Gastrocnemius medialis (tissue), 4 donors: Measurements from ENCODE around the gene CNKSR2. TPM values are rescaled to one million over a fixed set of nuclear protein-coding genes. Genes with fewer than 3 reads are reported as not detected.

Experiments used
- ATAC-seq, 2 donors: fragments of 150-250 bp; one replicate each; pipeline ENCODE4 v1.9.1; 2016
- DNase-seq, 2 donors: peaks; one replicate each; pipeline ENCODE4 v3.0.0-alpha.2; 2019
- H3K27ac ChIP-seq, 4 donors: fragments of 200-600 bp; sonication (generic); 1 replicate in 1 of 4; 2 replicates in 3 of 4; pipeline ENCODE4 v1.5.1; 2016 to 2018; ENCODE audit warnings: mild to moderate bottlenecking in 2 of 4, moderate library complexity in 1 of 4
- H3K27me3 ChIP-seq, 3 donors: fragments of 200-600 bp; sonication (generic) in 2 of 3; 1 replicate in 1 of 3; 2 replicates in 2 of 3; pipeline versions ENCODE4 v1.5.1 to v1.6.0; 2016 to 2019; ENCODE audit warnings: mild to moderate bottlenecking in 1 of 3, moderate library complexity in 1 of 3
- H3K36me3 ChIP-seq, 2 donors: fragments of 200-600 bp; sonication (generic) in 1 of 2; one replicate each; pipeline ENCODE4 v1.5.1; 2017 to 2018
- H3K4me1 ChIP-seq, 2 donors: fragments of 200-600 bp; sonication (generic) in 1 of 2; one replicate each; pipeline ENCODE4 v1.5.1; 2016 to 2017; ENCODE audit warnings: mild to moderate bottlenecking in 2 of 2
- H3K4me3 ChIP-seq, 4 donors: fragments of 200-600 bp; sonication (generic) in 3 of 4; 1 replicate in 1 of 4; 2 replicates in 3 of 4; pipeline ENCODE4 v1.5.1; 2016 to 2019; ENCODE audit warnings: mild to moderate bottlenecking in 2 of 4
- H3K9me3 ChIP-seq, 3 donors: fragments of 200-600 bp; sonication (generic) in 2 of 3; 1 replicate in 1 of 3; 2 replicates in 2 of 3; pipeline ENCODE4 v1.5.1; 2016 to 2019
- POLR2A ChIP-seq, 2 donors: fragments of 450-650 bp; IDR thresholded peaks; one replicate each; pipeline ENCODE4 v1.6.1; 2017; ENCODE audit warnings: antibody characterized with exemption in 2 of 2, mild to moderate bottlenecking in 2 of 2, moderate library complexity in 2 of 2
- in situ Hi-C, 4 donors: fragments of 200-750 bp; cut with MboI; loops; one replicate each; pipeline versions ENCODE4 v1.15.0 to v1.8.0; 2017; ENCODE audit warnings: low sequenced_read_pairs in 4 of 4
- intact Hi-C: fragments of 100-400 bp; cut with DNase I; formaldehyde crosslinking; loops from one replicate; pipeline ENCODE4 v1.15.1; 2023; ENCODE audit warnings: low total_unique reads
- total RNA-seq, 4 donors: library from RNA; depleted of rRNA; stranded (reverse); fragments of >200 nt; gene quantifications; one replicate each; pipeline versions ENCODE4 v1.1.0 to v1.2.3, GENCODE V29; 2016
- TF ChIP-seq, protein P1 (sequence below), 5 experiments: fragments of 450-650 bp in 3 of 5; fragments of 200-600 bp in 2 of 5; sonication (generic) in 2 of 5; IDR thresholded peaks in 4 of 5; conservative IDR thresholded peaks in 1 of 5; 1 replicate in 4 of 5; 2 replicates in 1 of 5; pipeline ENCODE4 v1.5.1; 2016 to 2019; ENCODE audit warnings: antibody characterized with exemption in 5 of 5, mild to moderate bottlenecking in 3 of 5, moderate library complexity in 3 of 5

The CNKSR2 gene
- total RNA-seq, result 1 to 10 TPM in 2 of 4 donors, under 1 TPM in 2; 0.44 to 8.7 (median 3.0) TPM

DNA sequence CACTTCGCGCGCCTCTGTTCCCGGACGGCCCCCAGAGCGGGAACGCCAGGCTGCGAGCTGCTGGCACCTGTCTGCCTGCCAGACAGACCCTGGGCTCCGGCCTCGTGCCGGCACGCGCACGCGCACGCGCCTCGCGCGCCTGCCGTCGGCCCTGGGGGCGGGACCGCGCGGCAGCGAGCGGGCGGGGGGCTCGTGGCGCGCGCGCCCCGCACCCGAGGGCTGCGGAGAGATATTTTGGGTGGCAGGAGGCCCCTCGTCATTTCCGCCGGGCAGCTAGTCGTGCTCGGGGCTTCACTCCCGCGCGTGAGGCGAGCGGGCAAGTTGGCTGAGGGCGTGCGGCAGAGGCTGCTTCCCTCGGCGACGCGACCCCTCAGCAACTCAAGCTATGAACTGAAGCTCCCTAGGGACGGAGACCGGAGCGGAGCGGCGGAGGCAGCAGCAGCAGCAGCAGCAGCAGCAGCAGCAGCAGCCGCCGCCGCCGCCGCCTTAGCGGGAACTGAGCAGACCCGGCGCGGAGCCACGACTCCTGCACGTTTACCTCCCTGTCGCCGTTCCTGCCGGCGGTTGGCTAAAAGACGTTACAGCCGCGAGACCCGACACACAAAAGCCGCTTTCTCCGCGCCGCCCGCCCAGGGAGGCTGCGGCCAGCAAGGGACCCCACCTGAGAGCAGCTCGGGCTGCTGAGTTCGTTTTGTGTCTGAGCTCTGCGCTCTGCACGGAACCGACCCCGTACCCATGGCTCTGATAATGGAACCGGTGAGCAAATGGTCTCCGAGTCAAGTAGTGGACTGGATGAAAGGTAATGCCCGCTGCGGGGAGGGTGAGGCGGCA, at the start of gene CNKSR2:
TSS of gene CNKSR2 (plus strand) at position 256 of the 831 bp plus-strand sequence. CDS start at position 736, 480 bp downstream.
- H3K4me1 ChIP-seq, result peaks cover 0 to 7% of the 10 kb centered on the region in 2 donors
- DNase-seq, result peak in 1 of 2 donors; percentile 18

DNA sequence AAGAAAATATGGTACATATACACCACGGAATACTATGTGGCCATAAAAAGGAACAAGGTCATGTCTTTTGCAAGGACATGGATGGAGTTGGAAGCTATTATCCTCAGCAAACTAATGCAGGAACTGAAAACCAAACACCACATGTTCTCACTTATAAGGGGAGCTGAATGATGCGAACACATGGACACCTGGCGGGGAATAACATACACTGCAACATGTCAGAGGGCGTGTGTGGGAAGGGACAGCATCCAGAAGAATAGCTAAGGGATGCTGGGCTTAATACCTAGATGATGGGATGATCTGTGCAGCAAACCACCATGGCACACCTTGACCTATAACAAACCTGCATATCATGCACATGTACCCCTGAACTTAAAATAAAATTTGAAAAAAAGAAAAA, 19.5 kb upstream of the CNKSR2 start:
- H3K27ac ChIP-seq, result no peak overlapping the region
- H3K27me3 ChIP-seq, result no peaks in the 10 kb centered on the region
- TF ChIP-seq POLR2A (IDR thresholded peaks at IDR 0.05), result no peak
- TF ChIP-seq, protein P1, sequence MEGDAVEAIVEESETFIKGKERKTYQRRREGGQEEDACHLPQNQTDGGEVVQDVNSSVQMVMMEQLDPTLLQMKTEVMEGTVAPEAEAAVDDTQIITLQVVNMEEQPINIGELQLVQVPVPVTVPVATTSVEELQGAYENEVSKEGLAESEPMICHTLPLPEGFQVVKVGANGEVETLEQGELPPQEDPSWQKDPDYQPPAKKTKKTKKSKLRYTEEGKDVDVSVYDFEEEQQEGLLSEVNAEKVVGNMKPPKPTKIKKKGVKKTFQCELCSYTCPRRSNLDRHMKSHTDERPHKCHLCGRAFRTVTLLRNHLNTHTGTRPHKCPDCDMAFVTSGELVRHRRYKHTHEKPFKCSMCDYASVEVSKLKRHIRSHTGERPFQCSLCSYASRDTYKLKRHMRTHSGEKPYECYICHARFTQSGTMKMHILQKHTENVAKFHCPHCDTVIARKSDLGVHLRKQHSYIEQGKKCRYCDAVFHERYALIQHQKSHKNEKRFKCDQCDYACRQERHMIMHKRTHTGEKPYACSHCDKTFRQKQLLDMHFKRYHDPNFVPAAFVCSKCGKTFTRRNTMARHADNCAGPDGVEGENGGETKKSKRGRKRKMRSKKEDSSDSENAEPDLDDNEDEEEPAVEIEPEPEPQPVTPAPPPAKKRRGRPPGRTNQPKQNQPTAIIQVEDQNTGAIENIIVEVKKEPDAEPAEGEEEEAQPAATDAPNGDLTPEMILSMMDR (IDR thresholded peaks at IDR 0.05 in 4 of 5, conservative IDR thresholded peaks at IDR 0.05 in 1 of 5), result no peak
- in situ Hi-C loops, result no loop called here
- peaks cover 0 to 6% (median 0%) of the 10 kb centered on the region in 3 donors for H3K9me3 ChIP-seq
- intact Hi-C loops, result no loop called here
- H3K36me3 ChIP-seq, result no peaks in the 10 kb centered on the region
- DNase-seq (no peak), ATAC-seq (no peak)
- H3K4me3 ChIP-seq, result no peak overlapping the region
- no peaks in the 10 kb centered on the region for H3K4me1 ChIP-seq

More for the DNA sequence above, at the start of gene CNKSR2:
- intact Hi-C loops, result loop anchor here (10.0 kb wide), 1 partner anchor 850 kb away; no protein-coding TSS in a partner anchor
- TF ChIP-seq POLR2A (IDR thresholded peaks at IDR 0.05), result no peak
- TF ChIP-seq, protein P1 (IDR thresholded peaks at IDR 0.05 in 4 of 5, conservative IDR thresholded peaks at IDR 0.05 in 1 of 5), result no peak
- Histone ChIP-seq H3K27ac (no peak within 1 kb of the TSS), H3K4me3 (peak within 1 kb of the TSS; percentile 46 to 57 (median 54)), H3K9me3 (no peaks in the 10 kb centered on the region), H3K36me3 (no peaks in the 10 kb centered on the region), H3K27me3 (peaks cover 7 to 32% (median 25%) of the 10 kb centered on the region in 3 donors)
- in situ Hi-C loops, result no loop called here
- peak in 1 of 2 donors; percentile 53 for ATAC-seq

DNA sequence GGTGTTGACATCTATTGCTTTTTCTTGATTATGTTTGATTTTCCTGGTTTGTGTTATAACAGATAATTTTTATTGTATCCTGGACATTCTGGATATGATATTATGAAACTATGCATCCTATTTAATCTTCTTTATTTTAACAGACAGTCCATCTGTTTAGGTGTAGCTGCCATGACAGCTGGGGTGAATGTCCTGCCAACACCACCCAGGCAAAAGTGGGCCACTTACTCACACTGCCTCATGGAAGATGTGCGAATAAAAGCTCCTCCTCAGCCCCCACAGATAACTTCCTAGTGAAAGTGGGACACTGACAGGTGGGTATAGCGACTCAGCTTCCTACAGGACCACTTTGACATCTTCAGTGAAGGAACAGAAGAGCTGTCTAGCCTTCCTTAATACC, 18.4 kb upstream of the CNKSR2 start:
- no peaks in the 10 kb centered on the region for H3K27me3 ChIP-seq
- no peak for TF ChIP-seq POLR2A (IDR thresholded peaks at IDR 0.05)
- TF ChIP-seq, protein P1 (IDR thresholded peaks at IDR 0.05 in 4 of 5, conservative IDR thresholded peaks at IDR 0.05 in 1 of 5), result no peak
- intact Hi-C loops, result no loop called here
- no peak overlapping the region for H3K4me3 ChIP-seq
- in situ Hi-C loops, result no loop called here
- no peaks in the 10 kb centered on the region for H3K4me1 ChIP-seq
- DNase-seq (no peak), ATAC-seq (no peak)
- no peak overlapping the region for H3K27ac ChIP-seq
- H3K9me3 ChIP-seq, result peaks cover 0 to 6% (median 0%) of the 10 kb centered on the region in 3 donors
- no peaks in the 10 kb centered on the region for H3K36me3 ChIP-seq

DNA sequence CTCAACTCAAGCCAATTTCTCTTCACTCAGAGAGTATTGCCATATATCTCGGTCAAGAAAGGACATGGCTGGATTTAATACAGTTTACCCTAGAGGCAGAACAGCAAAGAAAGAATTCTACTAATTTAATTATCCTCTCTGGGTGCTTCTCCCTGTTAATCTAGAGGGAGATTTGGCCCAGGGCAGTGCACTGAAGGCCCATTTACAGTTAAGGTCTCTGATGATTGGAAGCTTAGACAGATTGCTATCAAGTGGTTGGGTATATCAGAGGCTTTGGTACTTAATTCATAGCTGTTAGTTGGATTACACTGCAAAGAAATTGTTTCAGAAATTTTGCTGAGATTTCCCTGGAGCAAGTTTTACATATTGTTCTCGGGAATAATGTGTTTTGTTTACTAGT, 4.6 kb upstream of the CNKSR2 start:
- in situ Hi-C loops, result no loop called here
- ATAC-seq (no peak), DNase-seq (no peak)
- Histone ChIP-seq H3K4me3 (no peak overlapping the region), H3K27ac (no peak overlapping the region), H3K9me3 (no peaks in the 10 kb centered on the region), H3K36me3 (no peaks in the 10 kb centered on the region), H3K27me3 (peaks cover 0 to 3% (median 3%) of the 10 kb centered on the region in 3 donors), H3K4me1 (peaks cover 0 to 2% of the 10 kb centered on the region in 2 donors)
- intact Hi-C loops, result loop anchor here (10.0 kb wide), 1 partner anchor 845 kb away; no protein-coding TSS in a partner anchor
- TF ChIP-seq, protein P1 (IDR thresholded peaks at IDR 0.05 in 4 of 5, conservative IDR thresholded peaks at IDR 0.05 in 1 of 5), result no peak
- no peak for TF ChIP-seq POLR2A (IDR thresholded peaks at IDR 0.05)
